ENCODE results near the gene FAM13A.

The FAM13A gene

DNA sequence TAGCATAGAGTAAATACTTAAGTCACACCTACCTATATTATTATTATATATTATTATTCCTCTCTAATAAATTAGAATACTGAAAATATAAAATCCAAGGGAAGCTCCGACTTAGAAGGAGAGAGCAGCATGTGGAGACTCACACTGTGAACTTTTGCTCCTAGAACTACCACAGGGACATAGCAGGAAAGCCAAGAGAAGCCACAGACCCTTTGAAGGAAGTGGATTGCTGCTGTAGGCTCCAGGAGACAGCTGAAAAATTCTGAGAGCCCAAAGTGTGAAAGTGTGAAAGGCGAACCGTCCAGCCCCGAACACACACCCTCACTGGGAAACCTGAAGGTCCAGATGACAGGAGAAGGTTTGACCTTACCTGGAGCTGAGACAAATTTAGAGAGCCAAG, 177.0 kb downstream of the FAM13A start:
- no peaks in the 10 kb centered on the region for H3K27me3 ChIP-seq (replicated peaks; ENCODE audit: control insufficient read depth, insufficient read depth, low read length)
- TF ChIP-seq, protein P1, sequence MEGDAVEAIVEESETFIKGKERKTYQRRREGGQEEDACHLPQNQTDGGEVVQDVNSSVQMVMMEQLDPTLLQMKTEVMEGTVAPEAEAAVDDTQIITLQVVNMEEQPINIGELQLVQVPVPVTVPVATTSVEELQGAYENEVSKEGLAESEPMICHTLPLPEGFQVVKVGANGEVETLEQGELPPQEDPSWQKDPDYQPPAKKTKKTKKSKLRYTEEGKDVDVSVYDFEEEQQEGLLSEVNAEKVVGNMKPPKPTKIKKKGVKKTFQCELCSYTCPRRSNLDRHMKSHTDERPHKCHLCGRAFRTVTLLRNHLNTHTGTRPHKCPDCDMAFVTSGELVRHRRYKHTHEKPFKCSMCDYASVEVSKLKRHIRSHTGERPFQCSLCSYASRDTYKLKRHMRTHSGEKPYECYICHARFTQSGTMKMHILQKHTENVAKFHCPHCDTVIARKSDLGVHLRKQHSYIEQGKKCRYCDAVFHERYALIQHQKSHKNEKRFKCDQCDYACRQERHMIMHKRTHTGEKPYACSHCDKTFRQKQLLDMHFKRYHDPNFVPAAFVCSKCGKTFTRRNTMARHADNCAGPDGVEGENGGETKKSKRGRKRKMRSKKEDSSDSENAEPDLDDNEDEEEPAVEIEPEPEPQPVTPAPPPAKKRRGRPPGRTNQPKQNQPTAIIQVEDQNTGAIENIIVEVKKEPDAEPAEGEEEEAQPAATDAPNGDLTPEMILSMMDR (IDR thresholded peaks at IDR 0.05; ENCODE audit: insufficient read depth, low read length, poor library complexity, severe bottlenecking), result no peak
- DNase-seq (ENCODE audit: extremely low read depth, insufficient read length), result no peak
- H3K36me3 ChIP-seq (ENCODE audit: control insufficient read depth, insufficient read depth, low read length), result no peaks in the 10 kb centered on the region
- no peak overlapping the region for H3K4me3 ChIP-seq (replicated peaks; ENCODE audit: low read depth, low read length)

DNA sequence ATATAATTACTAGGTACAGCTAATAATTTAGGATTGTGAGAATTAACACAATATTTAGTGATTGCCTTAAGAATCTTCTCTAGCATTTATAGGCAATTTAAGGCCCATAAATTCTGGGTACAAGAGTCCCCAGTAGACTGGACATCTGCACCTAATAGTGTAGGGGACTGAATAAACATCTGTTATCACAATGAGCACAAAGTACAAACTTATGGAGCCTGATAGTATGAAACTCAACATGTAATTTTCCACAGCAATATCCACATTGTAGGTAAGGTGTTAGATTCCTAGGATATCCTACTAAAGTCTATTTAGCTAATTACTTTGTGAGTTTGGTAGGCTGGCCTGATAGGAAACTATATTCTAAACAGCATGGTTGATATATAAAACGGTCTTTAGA, 178.3 kb downstream of the FAM13A start:
- Histone ChIP-seq H3K4me3 (replicated peaks; ENCODE audit: low read depth, low read length) (no peak overlapping the region), H3K36me3 (ENCODE audit: control insufficient read depth, insufficient read depth, low read length) (no peaks in the 10 kb centered on the region), H3K27me3 (replicated peaks; ENCODE audit: control insufficient read depth, insufficient read depth, low read length) (no peaks in the 10 kb centered on the region)
- TF ChIP-seq, protein P1 (IDR thresholded peaks at IDR 0.05; ENCODE audit: insufficient read depth, low read length, poor library complexity, severe bottlenecking), result no peak
- no peak for DNase-seq (ENCODE audit: extremely low read depth, insufficient read length)

DNA sequence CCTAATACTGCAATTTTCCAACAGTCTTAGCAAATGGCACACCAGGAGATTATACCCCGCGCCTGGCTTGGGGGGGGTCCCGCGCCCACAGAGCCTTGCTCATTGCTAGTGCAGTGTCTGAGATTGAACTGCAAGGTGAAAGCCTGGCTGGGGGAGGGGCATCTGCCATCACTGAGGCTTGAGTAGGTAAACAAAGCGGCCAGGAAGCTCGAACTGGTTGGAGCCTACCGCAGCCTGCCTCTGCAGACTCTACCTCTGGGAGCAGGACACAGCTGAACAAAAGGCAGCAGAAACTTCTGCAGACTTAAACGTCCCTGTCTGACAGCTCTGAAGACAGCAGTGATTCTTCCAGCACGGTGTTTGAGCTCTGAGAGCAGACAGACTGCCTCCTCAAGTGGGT, 186.6 kb downstream of the FAM13A start:
- TF ChIP-seq, protein P1 (IDR thresholded peaks at IDR 0.05; ENCODE audit: insufficient read depth, low read length, poor library complexity, severe bottlenecking), result no peak
- no peaks in the 10 kb centered on the region for H3K27me3 ChIP-seq (replicated peaks; ENCODE audit: control insufficient read depth, insufficient read depth, low read length)
- H3K36me3 ChIP-seq (ENCODE audit: control insufficient read depth, insufficient read depth, low read length), result no peaks in the 10 kb centered on the region
- DNase-seq (ENCODE audit: extremely low read depth, insufficient read length), result no peak
- H3K4me3 ChIP-seq (replicated peaks; ENCODE audit: low read depth, low read length), result no peak overlapping the region

DNA sequence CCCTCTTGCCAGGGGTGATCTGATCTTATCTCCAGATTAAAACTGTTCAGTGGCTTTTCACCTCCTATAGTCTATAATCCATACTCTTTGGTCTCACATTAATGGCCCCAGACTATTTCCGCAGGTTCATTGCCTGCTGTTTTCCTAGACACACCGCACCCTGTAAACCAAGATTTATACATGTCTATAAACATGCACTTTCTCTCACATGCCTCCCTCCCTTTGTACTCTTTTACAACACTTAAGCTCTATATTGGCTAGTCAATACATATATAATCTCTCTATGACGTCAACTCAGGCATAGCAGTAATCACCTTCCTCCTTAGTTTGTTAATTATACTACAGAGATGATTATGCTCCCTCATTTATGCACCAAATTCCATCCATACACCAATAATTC, 188.5 kb downstream of the FAM13A start:
- Histone ChIP-seq H3K36me3 (ENCODE audit: control insufficient read depth, insufficient read depth, low read length) (no peaks in the 10 kb centered on the region), H3K4me3 (replicated peaks; ENCODE audit: low read depth, low read length) (no peak overlapping the region), H3K27me3 (replicated peaks; ENCODE audit: control insufficient read depth, insufficient read depth, low read length) (no peaks in the 10 kb centered on the region)
- no peak for DNase-seq (ENCODE audit: extremely low read depth, insufficient read length)
- TF ChIP-seq, protein P1 (IDR thresholded peaks at IDR 0.05; ENCODE audit: insufficient read depth, low read length, poor library complexity, severe bottlenecking), result no peak

- DNase-seq (ENCODE audit: extremely low read depth, insufficient read length), result no peak
Measured at GRCh38 chr4:88866862-88867550, 190.0 kb downstream of the FAM13A start.

More at GRCh38 chr4:88866862-88867550, 190.0 kb downstream of the FAM13A start:
- Histone ChIP-seq H3K27me3 (replicated peaks; ENCODE audit: control insufficient read depth, insufficient read depth, low read length) (no peaks in the 10 kb centered on the region; the same call in 1 of the 2 replicates), H3K36me3 (ENCODE audit: control insufficient read depth, insufficient read depth, low read length) (no peaks in the 10 kb centered on the region), H3K4me3 (replicated peaks; ENCODE audit: low read depth, low read length) (no peak overlapping the region)
- TF ChIP-seq, protein P1 (IDR thresholded peaks at IDR 0.05; ENCODE audit: insufficient read depth, low read length, poor library complexity, severe bottlenecking), result no peak

Data from GM06990 (cell line).